PC-3 (cell line): ENCODE measurements around the gene PLG.
"Not testable (repeated sequence)": the region's sequence is repeated elsewhere in the genome, so short reads cannot be mapped to it uniquely, and the experiment has no call there.

Experiments used
- EZH2 ChIP-seq: fragments of 300-600 bp; sonication (generic); IDR thresholded peaks from one replicate; pipeline ENCODE4 v1.6.1; 2017; ENCODE audit warnings: antibody characterized with exemption, mild to moderate bottlenecking, low read length; ENCODE audit not compliant: unreplicated experiment
- EZH2phosphoT487 ChIP-seq: fragments of 300-600 bp; sonication (generic); IDR thresholded peaks from 2 replicates; pipeline ENCODE4 v1.6.1; 2018; ENCODE audit warnings: mild to moderate bottlenecking, antibody characterized with exemption, low read length, borderline replicate concordance
- TF ChIP-seq, protein P1 (sequence below): fragments of 300-600 bp; sonication (generic); conservative IDR thresholded peaks from 2 replicates; pipeline ENCODE4 v1.5.1; 2017; ENCODE audit warnings: antibody characterized with exemption, low read depth, mild to moderate bottlenecking, low read length

DNA sequence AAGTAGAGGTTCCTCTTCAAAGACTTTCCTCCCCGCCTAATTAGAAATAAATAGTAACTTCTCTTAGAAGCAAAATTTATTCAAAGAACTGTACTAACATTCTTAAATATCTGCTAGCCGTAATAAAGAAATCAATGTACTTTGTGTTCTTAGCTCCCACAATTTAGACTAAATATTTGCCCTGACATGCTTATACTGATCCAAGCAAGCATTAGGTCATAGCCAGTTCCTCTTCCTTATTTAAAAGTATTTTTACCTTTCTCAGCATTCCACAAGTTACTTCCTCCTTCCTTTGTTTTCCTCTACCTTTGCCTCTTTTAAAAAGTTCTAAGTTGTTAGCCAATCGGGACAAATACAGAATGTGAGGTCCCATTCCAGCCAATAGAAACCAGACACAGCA, 86.1 kb downstream of the PLG start:
- TF ChIP-seq, protein P1, sequence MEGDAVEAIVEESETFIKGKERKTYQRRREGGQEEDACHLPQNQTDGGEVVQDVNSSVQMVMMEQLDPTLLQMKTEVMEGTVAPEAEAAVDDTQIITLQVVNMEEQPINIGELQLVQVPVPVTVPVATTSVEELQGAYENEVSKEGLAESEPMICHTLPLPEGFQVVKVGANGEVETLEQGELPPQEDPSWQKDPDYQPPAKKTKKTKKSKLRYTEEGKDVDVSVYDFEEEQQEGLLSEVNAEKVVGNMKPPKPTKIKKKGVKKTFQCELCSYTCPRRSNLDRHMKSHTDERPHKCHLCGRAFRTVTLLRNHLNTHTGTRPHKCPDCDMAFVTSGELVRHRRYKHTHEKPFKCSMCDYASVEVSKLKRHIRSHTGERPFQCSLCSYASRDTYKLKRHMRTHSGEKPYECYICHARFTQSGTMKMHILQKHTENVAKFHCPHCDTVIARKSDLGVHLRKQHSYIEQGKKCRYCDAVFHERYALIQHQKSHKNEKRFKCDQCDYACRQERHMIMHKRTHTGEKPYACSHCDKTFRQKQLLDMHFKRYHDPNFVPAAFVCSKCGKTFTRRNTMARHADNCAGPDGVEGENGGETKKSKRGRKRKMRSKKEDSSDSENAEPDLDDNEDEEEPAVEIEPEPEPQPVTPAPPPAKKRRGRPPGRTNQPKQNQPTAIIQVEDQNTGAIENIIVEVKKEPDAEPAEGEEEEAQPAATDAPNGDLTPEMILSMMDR, result not testable (repeated sequence)
- TF ChIP-seq EZH2, EZH2phosphoT487: not testable (repeated sequence)
